PC-3 (cell line): ENCODE data around the gene TNIP3. TPM values are rescaled to one million over a fixed set of nuclear protein-coding genes. Genes with fewer than 3 reads are reported as not detected.
A peak's percentile ranks its signal among the peaks of the same experiment; 100 is the strongest.

Experiments used
- ATAC-seq: fragments of 200-7000 bp; cut with Tn5 transposase; 2 replicates; pipeline ENCODE4 v1.9.1; 2020; ENCODE audit warnings: mild to moderate bottlenecking, moderate library complexity
- BruUV-seq: library from RNA; stranded (reverse); fragments of 400-500 nt; replicated peaks from 2 replicates; lab custom pipeline; 2021; lab: Mats Ljungman, UMichigan
- CTCF ChIA-PET: fragments of 300-600 bp; sonication (Branson Sonifier 250); formaldehyde crosslinking; loops from one replicate; lab custom pipeline; 2022; ENCODE audit warnings: antibody characterized with exemption; lab: Charles Lee
- POLR2A ChIA-PET: fragments of 300-600 bp; sonication (Branson Sonifier 250); formaldehyde crosslinking; loops from one replicate; lab custom pipeline; 2022; ENCODE audit warnings: antibody characterized with exemption; ENCODE audit not compliant: unreplicated experiment; lab: Charles Lee
- DNase-seq: peaks from one replicate; pipeline ENCODE4 v3.0.0-alpha.2; 2015
- H2AFZ ChIP-seq: fragments of 300-600 bp; sonication (generic); 2 replicates; pipeline ENCODE4 v1.6.0; 2016; ENCODE audit warnings: antibody characterized with exemption, low read length
- H3F3A ChIP-seq: fragments of 300-600 bp; sonication (generic); one replicate; pipeline ENCODE4 v1.6.0; 2017; ENCODE audit warnings: antibody characterized with exemption, low read length, control low read depth, mild to moderate bottlenecking; ENCODE audit not compliant: unreplicated experiment
- H3K27ac ChIP-seq: fragments of 300-600 bp; sonication (generic); 2 replicates; pipeline ENCODE4 v1.5.1; 2016; ENCODE audit warnings: mild to moderate bottlenecking, low read length
- H3K27me3 ChIP-seq: fragments of 300-600 bp; sonication (generic); 2 replicates; pipeline ENCODE4 v1.6.1; 2016; ENCODE audit warnings: low read length, mixed read lengths
- H3K36me3 ChIP-seq: fragments of 300-600 bp; sonication (generic); 2 replicates; pipeline ENCODE4 v1.6.1; 2016; ENCODE audit warnings: low read depth, mixed run types, low read length, mixed read lengths
- H3K4me1 ChIP-seq: fragments of 300-600 bp; sonication (generic); 2 replicates; pipeline ENCODE4 v1.5.1; 2016; ENCODE audit warnings: low read length; ENCODE audit not compliant: insufficient read depth
- H3K4me2 ChIP-seq: fragments of 300-600 bp; sonication (generic); 2 replicates; pipeline ENCODE4 v1.6.0; 2016; ENCODE audit warnings: low read length
- H3K4me3 ChIP-seq: fragments of 300-600 bp; sonication (generic); 2 replicates; pipeline ENCODE4 v1.5.1; 2016; ENCODE audit warnings: mild to moderate bottlenecking, low read length, mixed read lengths
- H3K79me2 ChIP-seq: fragments of 300-600 bp; sonication (generic); 2 replicates; pipeline ENCODE4 v1.6.1; 2017; ENCODE audit warnings: low read length, mixed read lengths
- H3K9ac ChIP-seq: fragments of 300-600 bp; sonication (generic); 2 replicates; pipeline ENCODE4 v1.6.0; 2016; ENCODE audit warnings: mild to moderate bottlenecking, low read length
- H3K9me2 ChIP-seq: fragments of 300-600 bp; sonication (generic); replicated peaks from 2 replicates; pipeline ENCODE4 v1.6.1; 2016; ENCODE audit warnings: mixed run types, low read length, mixed read lengths
- H3K9me3 ChIP-seq: fragments of 300-600 bp; sonication (generic); 2 replicates; pipeline ENCODE4 v1.6.1; 2016; ENCODE audit warnings: low read length, mixed read lengths
- H4K20me1 ChIP-seq: fragments of 300-600 bp; sonication (generic); 2 replicates; pipeline ENCODE4 v1.6.1; 2016; ENCODE audit warnings: low read length, mixed read lengths
- CTCF ChIP-seq: fragments of 300-600 bp; sonication (generic); conservative IDR thresholded peaks from 2 replicates; pipeline ENCODE4 v1.5.1; 2017; ENCODE audit warnings: antibody characterized with exemption, low read depth, mild to moderate bottlenecking, low read length
- EZH2 ChIP-seq: fragments of 300-600 bp; sonication (generic); IDR thresholded peaks from one replicate; pipeline ENCODE4 v1.6.1; 2017; ENCODE audit warnings: antibody characterized with exemption, mild to moderate bottlenecking, low read length; ENCODE audit not compliant: unreplicated experiment
- EZH2phosphoT487 ChIP-seq: fragments of 300-600 bp; sonication (generic); IDR thresholded peaks from 2 replicates; pipeline ENCODE4 v1.6.1; 2018; ENCODE audit warnings: mild to moderate bottlenecking, antibody characterized with exemption, low read length, borderline replicate concordance
- intact Hi-C: fragments of 100-400 bp; cut with micrococcal nuclease; formaldehyde crosslinking; loops from 2 replicates; pipeline ENCODE4 v1.9.0; 2023
- total RNA-seq: library from RNA; depleted of rRNA; stranded (reverse); fragments of >200 nt; gene quantifications from 2 replicates; pipeline ENCODE4 v1.2.3, GENCODE V29; 2014

The TNIP3 gene
- total RNA-seq, 1 experiment from 2014 or later = not detected

GRCh38 chr4:121192480-121192879, 28.4 kb upstream of the TNIP3 start:
- Histone ChIP-seq H3K4me3 (no peak overlapping the region), H3K4me1 (no peaks in the 10 kb centered on the region), H3F3A (no peaks in the 10 kb centered on the region), H3K27ac (no peak overlapping the region), H2AFZ (no peak overlapping the region), H3K79me2 (no peaks in the 10 kb centered on the region), H3K9me2 (no peaks in the 10 kb centered on the region), H3K9ac (no peak overlapping the region), H3K4me2 (peak overlapping the region; percentile 30; the same call in 1 of the 2 replicates), H3K36me3 (no peaks in the 10 kb centered on the region), H3K9me3 (no peaks in the 10 kb centered on the region), H3K27me3 (peaks cover 5% of the 10 kb centered on the region; the same call in 1 of the 2 replicates), H4K20me1 (no peaks in the 10 kb centered on the region)
- ATAC-seq (no peak), DNase-seq (peak; percentile 51)
- POLR2A ChIA-PET = no interaction called here
- CTCF ChIA-PET = interaction anchor here (0.6 to 0.8 kb wide), 2 partner anchors 59 to 584 kb away, joined by 3 to 7 read pairs; no protein-coding TSS in a partner anchor
- no peak for TF ChIP-seq EZH2
- TF ChIP-seq CTCF = peak; percentile 75
- intact Hi-C loops = loop anchor here (1.0 to 10.0 kb wide), 3 partner anchors 60 to 464 kb away; no protein-coding TSS in a partner anchor
- no TSS peak for BruUV-seq

- Histone ChIP-seq H3K9ac (no peak overlapping the region), H3K79me2 (no peaks in the 10 kb centered on the region), H3K4me1 (no peaks in the 10 kb centered on the region), H3K9me3 (no peaks in the 10 kb centered on the region), H3F3A (no peaks in the 10 kb centered on the region), H3K27ac (no peak overlapping the region), H4K20me1 (no peaks in the 10 kb centered on the region), H3K27me3 (peaks cover 5% of the 10 kb centered on the region; the same call in 1 of the 2 replicates), H3K4me3 (no peak overlapping the region), H3K9me2 (no peaks in the 10 kb centered on the region), H2AFZ (no peak overlapping the region), H3K4me2 (peak overlapping the region; percentile 30; the same call in 1 of the 2 replicates), H3K36me3 (no peaks in the 10 kb centered on the region)
- ChIA-PET CTCF (interaction anchor here (0.6 to 0.8 kb wide), 2 partner anchors 60 to 585 kb away, joined by 3 to 7 read pairs; no protein-coding TSS in a partner anchor), POLR2A (no interaction called here)
- no peak for DNase-seq
- no peak for ATAC-seq
- no peak for TF ChIP-seq EZH2phosphoT487
- no peak for TF ChIP-seq CTCF
- TF ChIP-seq EZH2 = no peak
- no TSS peak for BruUV-seq
- intact Hi-C loops = loop anchor here (1.0 to 10.0 kb wide), 3 partner anchors 60 to 465 kb away; no protein-coding TSS in a partner anchor
Observed at GRCh38 chr4:121192013-121192412, 27.9 kb upstream of the TNIP3 start.

GRCh38 chr4:121191361-121191760, 27.2 kb upstream of the TNIP3 start:
- Histone ChIP-seq H3K4me1 (no peaks in the 10 kb centered on the region), H2AFZ (no peak overlapping the region), H3K36me3 (no peaks in the 10 kb centered on the region), H3K27ac (no peak overlapping the region), H3K79me2 (no peaks in the 10 kb centered on the region), H3K4me3 (no peak overlapping the region), H3K9me2 (no peaks in the 10 kb centered on the region), H3K4me2 (no peak overlapping the region), H3K27me3 (peaks cover 5% of the 10 kb centered on the region; the same call in 1 of the 2 replicates), H3K9ac (no peak overlapping the region), H3K9me3 (no peaks in the 10 kb centered on the region), H3F3A (no peaks in the 10 kb centered on the region), H4K20me1 (no peaks in the 10 kb centered on the region)
- ATAC-seq (no peak), DNase-seq (no peak)
- no peak for TF ChIP-seq CTCF
- TF ChIP-seq EZH2phosphoT487 = no peak
- TF ChIP-seq EZH2 = no peak
- ChIA-PET CTCF (no interaction called here), POLR2A (interaction anchor here (0.5 kb wide), 1 partner anchor 81 kb away, joined by 5 read pairs; no protein-coding TSS in a partner anchor)
- intact Hi-C loops = loop anchor here (10.0 kb wide), 1 partner anchor 233 kb away; no protein-coding TSS in a partner anchor
- BruUV-seq = no TSS peak
